Measurements from ENCODE around the gene GABRG3. TPM values are rescaled to one million over a fixed set of nuclear protein-coding genes. Genes with fewer than 3 reads are reported as not detected.

Gene GABRG3
- total and polyA plus RNA-seq, 2 of the 4 experiments (the other 2 are of a cell fraction), result not detected

GRCh38 chr15:27256446-27256845 lies 285.5 kb downstream of the GABRG3 start:
- no peak overlapping the region for H4K5ac ChIP-seq (ENCODE audit: low read depth, low read length)
- H3K36me3 ChIP-seq (ENCODE audit: control insufficient read depth, insufficient read depth, low read length), result no peaks in the 10 kb centered on the region
- TF ChIP-seq SMC3 (IDR thresholded peaks at IDR 0.05; ENCODE audit: low read depth, low read length), result no peak
- TF ChIP-seq POLR2A (IDR thresholded peaks at IDR 0.05; ENCODE audit: low read depth, low read length), result no peak
- TF ChIP-seq NFE2L2 (IDR thresholded peaks at IDR 0.05; ENCODE audit: low read depth, low read length), result no peak
- no peak for TF ChIP-seq CEBPB (IDR thresholded peaks at IDR 0.05; ENCODE audit: low read depth, low read length)
- no peak for TF ChIP-seq CHD1 (IDR thresholded peaks at IDR 0.05; ENCODE audit: low read depth, low read length)
- TF ChIP-seq MAZ (IDR thresholded peaks at IDR 0.05; ENCODE audit: borderline replicate concordance, low read depth, low read length), result no peak
- TF ChIP-seq MXI1 (IDR thresholded peaks at IDR 0.05; ENCODE audit: borderline replicate concordance, low read depth, low read length), result no peak
- no peak for TF ChIP-seq MAFK (IDR thresholded peaks at IDR 0.05; ENCODE audit: low read depth, low read length)
- TF ChIP-seq FOS (IDR thresholded peaks at IDR 0.05; ENCODE audit: low read depth, low read length), result no peak
- TF ChIP-seq, protein P1, sequence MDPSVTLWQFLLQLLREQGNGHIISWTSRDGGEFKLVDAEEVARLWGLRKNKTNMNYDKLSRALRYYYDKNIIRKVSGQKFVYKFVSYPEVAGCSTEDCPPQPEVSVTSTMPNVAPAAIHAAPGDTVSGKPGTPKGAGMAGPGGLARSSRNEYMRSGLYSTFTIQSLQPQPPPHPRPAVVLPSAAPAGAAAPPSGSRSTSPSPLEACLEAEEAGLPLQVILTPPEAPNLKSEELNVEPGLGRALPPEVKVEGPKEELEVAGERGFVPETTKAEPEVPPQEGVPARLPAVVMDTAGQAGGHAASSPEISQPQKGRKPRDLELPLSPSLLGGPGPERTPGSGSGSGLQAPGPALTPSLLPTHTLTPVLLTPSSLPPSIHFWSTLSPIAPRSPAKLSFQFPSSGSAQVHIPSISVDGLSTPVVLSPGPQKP (IDR thresholded peaks at IDR 0.05; ENCODE audit: borderline replicate concordance, low read depth, low read length), result no peak
- WGBS, 2 experiments (ENCODE audit: extremely low coverage in 2 of 2, insufficient read length in 1 of 2), result no CpG with 5 or more reads among the region's 5 CpGs
- H2AK5ac ChIP-seq (ENCODE audit: low read depth, low read length), result no peak overlapping the region
- H3K79me1 ChIP-seq (ENCODE audit: low read depth in 1 of 2, low read length in 2 of 2), result no peaks in the 10 kb centered on the region
- no peak overlapping the region for H4K8ac ChIP-seq (ENCODE audit: low read depth in 2 of 2, low read length in 2 of 2)
- in situ Hi-C loops (cut with MboI; ENCODE audit: low sequenced_read_pairs) (no loop called here), intact Hi-C loops (cut with micrococcal nuclease) (no loop called here), dilution Hi-C loops (cut with HindIII; ENCODE audit: low sequenced_read_pairs, unreplicated experiment) (no loop called here)
- DNase-seq (no peak), ATAC-seq (ENCODE audit: low read depth) (no peak)
- H3K4me2 ChIP-seq (ENCODE audit: low read depth, low read length), result no peak overlapping the region
- H3K4me1 ChIP-seq (ENCODE audit: control insufficient read depth, insufficient read depth, low read length), result no peaks in the 10 kb centered on the region
- H3K14ac ChIP-seq (replicated peaks; ENCODE audit: low read depth, low read length), result no peak overlapping the region
- no peak overlapping the region for H3K56ac ChIP-seq (ENCODE audit: extremely low read depth, insufficient read depth, low read length)
- H3K18ac ChIP-seq (ENCODE audit: low read depth, low read length), result no peak overlapping the region
- H3K27me3 ChIP-seq (ENCODE audit: control insufficient read depth, insufficient read depth, low read length), result no peaks in the 10 kb centered on the region
- no peaks in the 10 kb centered on the region for H3K9me1 ChIP-seq (ENCODE audit: insufficient read depth, low read length)
- H2BK15ac ChIP-seq (ENCODE audit: low read depth, low read length), result no peak overlapping the region
- no peak overlapping the region for H3K9ac ChIP-seq (ENCODE audit: low read depth, low read length)
- ChIA-PET CTCF (no interaction called here), POLR2A (ENCODE audit: unreplicated experiment) (no interaction called here)
- no peak overlapping the region for H2AFZ ChIP-seq (replicated peaks; ENCODE audit: low read length, poor library complexity)
- H2BK5ac ChIP-seq (ENCODE audit: low read depth, low read length, poor library complexity, severe bottlenecking), result no peak overlapping the region
- H3K27ac ChIP-seq (ENCODE audit: insufficient read depth, low read length), result no peak overlapping the region
- H3K23ac ChIP-seq (ENCODE audit: low read depth, low read length), result no peak overlapping the region
- H3K9me3 ChIP-seq (ENCODE audit: control insufficient read depth, insufficient read depth, low read length), result peaks cover 22% of the 10 kb centered on the region; the same call in 1 of the 2 replicates
- H4K20me1 ChIP-seq (ENCODE audit: insufficient read depth, low read length), result no peaks in the 10 kb centered on the region
- BruUV-seq (replicated peaks), result no TSS peak
- H2BK120ac ChIP-seq (ENCODE audit: low read depth, low read length), result no peak overlapping the region
- no peak overlapping the region for H3K4me3 ChIP-seq (ENCODE audit: insufficient read depth, low read depth, low read length)
- no peak overlapping the region for H2AK9ac ChIP-seq (replicated peaks; ENCODE audit: low read depth, low read length, poor library complexity)
- H3K4ac ChIP-seq (ENCODE audit: low read depth, low read length), result no peak overlapping the region
- no peak overlapping the region for H4K91ac ChIP-seq (ENCODE audit: insufficient read depth, low read depth, low read length)
- no peak overlapping the region for H2BK20ac ChIP-seq (ENCODE audit: low read depth, low read length)

All from IMR-90 (cell line).